Uterus (tissue), 2 donors: Measurements from ENCODE around the gene ART1.

Source experiments
- CTCF ChIP-seq, 4 experiments: fragments of 200-600 bp in 2 of 4; fragments of 450-650 bp in 2 of 4; sonication (generic) in 2 of 4; IDR thresholded peaks; one replicate each; pipeline ENCODE4 v1.5.1; 2016 to 2019; ENCODE audit warnings: antibody characterized with exemption in 4 of 4, mild to moderate bottlenecking in 2 of 4, moderate library complexity in 1 of 4
- POLR2A ChIP-seq, 2 donors: fragments of 450-650 bp; IDR thresholded peaks; one replicate each; pipeline ENCODE4 v1.6.1; 2016; ENCODE audit warnings: antibody characterized with exemption in 2 of 2, mild to moderate bottlenecking in 1 of 2, moderate library complexity in 1 of 2

- TF ChIP-seq POLR2A (IDR thresholded peaks at IDR 0.05) (no peak), CTCF (IDR thresholded peaks at IDR 0.05) (no peak)
Measured at GRCh38 chr11:3659595-3660515, 14.9 kb downstream of the ART1 start.
